GM23338 (cell line): Measurements from ENCODE around the gene CTBP2. TPM values are rescaled to one million over a fixed set of nuclear protein-coding genes. Genes with fewer than 3 reads are reported as not detected.

ENCODE experiments used
- ATAC-seq: fragments of 200-7000 bp; cut with Tn5 transposase; 3 replicates; pipeline ENCODE4 v1.9.1; 2020
- DNase-seq: peaks from one replicate; pipeline ENCODE4 v3.0.0-alpha.2; 2015; ENCODE audit warnings: low spot score
- H2AFZ ChIP-seq: fragments of 200-600 bp; sonication (generic); 2 replicates; pipeline ENCODE4 v1.8.0; 2016; ENCODE audit warnings: antibody characterized with exemption, mild to moderate bottlenecking, moderate library complexity
- H3F3A ChIP-seq: fragments of 200-600 bp; sonication (generic); replicated peaks from 2 replicates; pipeline ENCODE4 v1.8.0; 2017; ENCODE audit warnings: antibody characterized with exemption, mixed run types, low read depth
- H3K27ac ChIP-seq: fragments of 200-600 bp; sonication (generic); 2 replicates; pipeline ENCODE4 v1.6.1; 2016; ENCODE audit warnings: low read depth
- H3K27me3 ChIP-seq: fragments of 200-600 bp; sonication (generic); 2 replicates; pipeline ENCODE4 v1.8.0; 2016; ENCODE audit warnings: mild to moderate bottlenecking, mixed run types, moderate library complexity; ENCODE audit not compliant: insufficient read depth
- H3K36me3 ChIP-seq: fragments of 200-600 bp; sonication (generic); 2 replicates; pipeline ENCODE4 v1.8.0; 2016; ENCODE audit warnings: mild to moderate bottlenecking; ENCODE audit not compliant: insufficient read depth
- H3K4me1 ChIP-seq: fragments of 200-600 bp; sonication (generic); 2 replicates; pipeline ENCODE4 v1.8.0; 2016; ENCODE audit warnings: mild to moderate bottlenecking, moderate library complexity; ENCODE audit not compliant: insufficient read depth
- H3K4me2 ChIP-seq: fragments of 200-600 bp; sonication (generic); 2 replicates; pipeline ENCODE4 v1.7.1; 2017; ENCODE audit warnings: mixed run types
- H3K4me3 ChIP-seq: fragments of 200-600 bp; sonication (generic); 2 replicates; pipeline ENCODE4 v1.6.1; 2016; ENCODE audit warnings: mixed run types
- H3K79me2 ChIP-seq: fragments of 200-600 bp; sonication (generic); replicated peaks from 2 replicates; pipeline ENCODE4 v1.8.0; 2017; ENCODE audit warnings: mild to moderate bottlenecking; ENCODE audit not compliant: insufficient read depth
- H3K9me2 ChIP-seq: fragments of 200-600 bp; sonication (generic); 2 replicates; pipeline ENCODE4 v1.8.0; 2017; ENCODE audit not compliant: insufficient read depth
- H4K20me1 ChIP-seq: fragments of 200-600 bp; sonication (generic); replicated peaks from 2 replicates; pipeline ENCODE4 v1.8.0; 2017; ENCODE audit warnings: mild to moderate bottlenecking; ENCODE audit not compliant: insufficient read depth
- H3K27ac Mint-ChIP-seq: 2 replicates; pipeline ENCODE4 v1.8.0; 2020; ENCODE audit warnings: inconsistent platforms, mild to moderate bottlenecking, moderate library complexity, mixed read lengths
- H3K27me3 Mint-ChIP-seq: 3 replicates; pipeline ENCODE4 v1.8.0; 2022; ENCODE audit warnings: low read depth, mild to moderate bottlenecking, moderate library complexity, mixed read lengths, inconsistent platforms; ENCODE audit not compliant: insufficient read depth, poor library complexity
- H3K36me3 Mint-ChIP-seq: 3 replicates; pipeline ENCODE4 v1.8.0; 2021; ENCODE audit warnings: low read depth, mild to moderate bottlenecking, inconsistent platforms, moderate library complexity, mixed read lengths
- H3K4me1 Mint-ChIP-seq: 3 replicates; pipeline ENCODE4 v1.8.0; 2020; ENCODE audit warnings: mild to moderate bottlenecking, inconsistent platforms, mixed read lengths
- H3K4me3 Mint-ChIP-seq: 3 replicates; pipeline ENCODE4 v1.8.0; 2021; ENCODE audit warnings: moderate library complexity, mild to moderate bottlenecking, inconsistent platforms, mixed read lengths
- H3K9me3 Mint-ChIP-seq: 3 replicates; pipeline ENCODE4 v1.8.0; 2020; ENCODE audit warnings: moderate library complexity, mild to moderate bottlenecking, inconsistent platforms, mixed read lengths
- CTCF ChIP-seq, 2 experiments: fragments of 200-600 bp in 1 of 2; sonication (generic) in 1 of 2; conservative IDR thresholded peaks; 2 replicates each; pipeline versions ENCODE4 v1.5.1 to v1.6.1; 2016 to 2017; ENCODE audit warnings: antibody characterized with exemption in 2 of 2, low read depth in 2 of 2, mild to moderate bottlenecking in 2 of 2, moderate library complexity in 1 of 2
- ETS1 ChIP-seq: IDR thresholded peaks from 2 replicates; pipeline ENCODE4 v1.6.1; 2016; ENCODE audit warnings: antibody characterized with exemption
- EZH2 ChIP-seq: fragments of 200-600 bp; sonication (generic); IDR thresholded peaks from one replicate; pipeline ENCODE4 v1.8.0; 2017; ENCODE audit warnings: antibody characterized with exemption, mild to moderate bottlenecking, low read depth; ENCODE audit not compliant: unreplicated experiment
- JUNB ChIP-seq: IDR thresholded peaks from one replicate; pipeline ENCODE4 v1.6.1; 2016; ENCODE audit warnings: antibody characterized with exemption; ENCODE audit not compliant: unreplicated experiment
- NANOG ChIP-seq: IDR thresholded peaks from 2 replicates; pipeline ENCODE4 v1.6.1; 2016; ENCODE audit warnings: antibody characterized with exemption, borderline replicate concordance
- POLR2AphosphoS5 ChIP-seq: IDR thresholded peaks from 2 replicates; pipeline ENCODE4 v1.6.1; 2016; ENCODE audit warnings: antibody characterized with exemption, low read depth
- REST ChIP-seq: IDR thresholded peaks from one replicate; pipeline ENCODE4 v1.6.1; 2018; ENCODE audit warnings: antibody characterized with exemption; ENCODE audit not compliant: unreplicated experiment
- STAT1 ChIP-seq: IDR thresholded peaks from one replicate; pipeline ENCODE4 v1.6.1; 2016; ENCODE audit warnings: antibody characterized with exemption; ENCODE audit not compliant: unreplicated experiment
- ZNF114 ChIP-seq: fragments of 250-450 bp; sonication (Bioruptor Pico); IDR thresholded peaks from 2 replicates; pipeline ENCODE4 v1.5.0; 2020; ENCODE audit warnings: mild to moderate bottlenecking, moderate library complexity
- ZNF331 ChIP-seq: fragments of 250-450 bp; sonication (Bioruptor Pico); IDR thresholded peaks from 2 replicates; pipeline ENCODE4 v1.5.0; 2020; ENCODE audit warnings: low read depth, mild to moderate bottlenecking, moderate library complexity
- ZNF462 ChIP-seq: fragments of 250-450 bp; sonication (Bioruptor Pico); IDR thresholded peaks from 2 replicates; pipeline ENCODE4 v1.5.0; 2020; ENCODE audit warnings: mild to moderate bottlenecking, moderate library complexity
- polyA plus RNA-seq: library from polyadenylated mRNA; unstranded; fragments of >200 nt; fragmentation: Nextera tagmentation; extraction: Ambion mirVana; gene quantifications from 2 replicates; pipeline ENCODE4 v1.2.1, GENCODE V29; 2016
- total RNA-seq: library from RNA; depleted of rRNA; stranded (reverse); fragments of >200 nt; shearing (Covaris generic); gene quantifications from 2 replicates; pipeline ENCODE4 v1.2.3, GENCODE V29; 2014

The CTBP2 gene
- total and polyA plus RNA-seq, 2 experiments from 2014 or later, result 133 to 265 TPM

GRCh38 chr10:125087897-125088215 lies 72.5 kb downstream of the CTBP2 start:
- peak overlapping the region; percentile 82 for H3K27ac Mint-ChIP-seq
- Histone ChIP-seq H3F3A (no peaks in the 10 kb centered on the region; the same call in 1 of the 2 replicates), H2AFZ (no peak overlapping the region), H3K27ac (peak overlapping the region; percentile 69), H3K4me1 (peaks cover 33% of the 10 kb centered on the region), H3K36me3 (peaks cover 10% of the 10 kb centered on the region), H3K9me2 (no peaks in the 10 kb centered on the region), H3K4me2 (no peak overlapping the region), H4K20me1 (peaks cover 93% of the 10 kb centered on the region), H3K4me3 (no peak overlapping the region), H3K79me2 (peaks cover 100% of the 10 kb centered on the region), H3K27me3 (no peaks in the 10 kb centered on the region)
- no peak for ATAC-seq
- peaks cover 75% of the 10 kb centered on the region for H3K4me1 Mint-ChIP-seq
- H3K9me3 Mint-ChIP-seq, result no peaks in the 10 kb centered on the region
- H3K4me3 Mint-ChIP-seq, result no peak overlapping the region
- peaks cover 81% of the 10 kb centered on the region for H3K36me3 Mint-ChIP-seq
- no peak for DNase-seq
- TF ChIP-seq ZNF462 (CRISPR knock-in tag) (no peak), POLR2AphosphoS5 (no peak), STAT1 (no peak), ETS1 (no peak), JUNB (no peak), REST (no peak), EZH2 (no peak), CTCF (conservative IDR thresholded peaks at IDR 0.05; ENCODE audit: low read depth in 2 of 2) (no peak), NANOG (no peak), ZNF331 (no peak), ZNF114 (CRISPR knock-in tag) (no peak)
- H3K27me3 Mint-ChIP-seq, result peaks cover 24% of the 10 kb centered on the region
